ENCODE data around the gene HPDL.
"Not testable (repeated sequence)": the region's sequence is repeated elsewhere in the genome, so short reads cannot be mapped to it uniquely, and the experiment has no call there.

Gene HPDL

DNA sequence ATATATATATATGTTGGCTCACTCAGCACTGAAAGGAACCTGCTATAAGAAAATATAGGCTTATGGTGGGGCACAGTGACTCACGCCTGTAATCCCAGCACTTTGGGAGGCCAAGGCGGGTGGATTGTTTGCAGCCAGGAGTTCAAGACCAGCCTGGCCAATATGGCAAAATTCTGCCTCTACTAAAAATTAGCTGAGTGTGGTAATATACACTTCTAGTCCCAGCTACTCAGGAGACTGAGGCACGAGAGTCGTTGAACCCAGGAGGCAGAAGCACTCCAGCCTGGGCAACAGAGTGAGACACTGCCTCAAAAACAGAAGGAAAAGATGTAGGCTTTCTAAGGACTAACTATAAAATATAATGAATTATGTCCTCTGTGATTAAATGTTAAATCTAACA lies 28.1 kb downstream of the HPDL start:
- no peak for DNase-seq

- DNase-seq = no peak
Observed at GRCh38 chr1:45355683-45356082, 29.0 kb downstream of the HPDL start.

GRCh38 chr1:45356186-45356585 lies 29.5 kb downstream of the HPDL start:
- no peak for DNase-seq

DNA sequence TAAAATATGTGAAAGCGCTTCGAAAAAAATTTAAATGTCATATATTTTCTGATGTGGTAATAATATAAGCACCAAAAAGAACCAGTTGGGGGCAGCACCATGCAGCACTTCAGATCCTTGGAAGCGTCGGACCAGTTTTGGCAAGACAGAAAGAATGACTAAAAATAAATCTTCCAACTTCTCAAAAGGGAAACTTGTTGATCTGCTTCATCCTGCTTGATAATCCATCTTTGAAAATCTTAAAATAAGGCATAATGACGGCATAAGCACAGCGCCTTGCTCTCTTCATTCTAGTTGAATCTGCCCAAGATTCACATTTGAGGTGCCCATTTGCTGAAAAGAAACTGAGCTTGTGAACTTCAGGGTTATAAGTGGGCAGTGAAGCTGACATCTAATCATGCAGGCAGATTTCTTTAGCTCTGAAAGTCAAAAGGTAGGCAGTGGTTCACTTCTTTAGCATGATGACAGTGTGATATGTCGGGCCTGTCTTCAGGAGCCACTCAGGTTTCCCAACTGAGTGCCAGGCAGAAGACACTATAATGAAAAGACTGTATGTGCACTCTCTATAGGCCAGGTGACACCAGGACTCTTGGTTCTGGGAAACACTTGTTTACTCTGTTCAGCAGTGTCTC lies 33.3 kb downstream of the HPDL start:
- DNase-seq = peak; percentile 63

GRCh38 chr1:45360981-45361380 lies 34.3 kb downstream of the HPDL start:
- not testable (repeated sequence) for DNase-seq

- no peak for DNase-seq
Observed at GRCh38 chr1:45364294-45364693, 37.6 kb downstream of the HPDL start.

DNA sequence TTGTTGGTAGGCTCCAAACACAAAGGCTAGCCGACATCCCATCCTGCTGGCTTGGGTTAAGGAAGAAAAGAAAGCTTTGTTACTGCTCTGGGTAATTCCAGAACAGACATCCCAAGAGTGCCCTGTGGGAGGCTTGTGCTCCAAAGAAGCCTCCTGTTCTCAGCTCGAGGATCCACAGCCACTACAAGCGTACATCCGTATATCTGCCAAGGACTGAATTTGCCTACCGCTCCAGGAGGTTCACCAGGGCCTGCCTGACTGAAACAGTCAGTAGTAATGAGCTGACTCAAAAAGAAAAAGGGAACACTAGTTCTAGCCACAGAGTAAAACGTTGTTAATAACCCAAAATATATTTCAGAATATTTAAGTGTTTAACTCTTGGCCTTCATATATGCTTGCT lies 38.4 kb downstream of the HPDL start:
- DNase-seq = no peak

- no peak for DNase-seq
Observed at GRCh38 chr1:45370575-45370974, 43.9 kb downstream of the HPDL start.

- DNase-seq = no peak
Observed at GRCh38 chr1:45373573-45373972, 46.9 kb downstream of the HPDL start.

DNA sequence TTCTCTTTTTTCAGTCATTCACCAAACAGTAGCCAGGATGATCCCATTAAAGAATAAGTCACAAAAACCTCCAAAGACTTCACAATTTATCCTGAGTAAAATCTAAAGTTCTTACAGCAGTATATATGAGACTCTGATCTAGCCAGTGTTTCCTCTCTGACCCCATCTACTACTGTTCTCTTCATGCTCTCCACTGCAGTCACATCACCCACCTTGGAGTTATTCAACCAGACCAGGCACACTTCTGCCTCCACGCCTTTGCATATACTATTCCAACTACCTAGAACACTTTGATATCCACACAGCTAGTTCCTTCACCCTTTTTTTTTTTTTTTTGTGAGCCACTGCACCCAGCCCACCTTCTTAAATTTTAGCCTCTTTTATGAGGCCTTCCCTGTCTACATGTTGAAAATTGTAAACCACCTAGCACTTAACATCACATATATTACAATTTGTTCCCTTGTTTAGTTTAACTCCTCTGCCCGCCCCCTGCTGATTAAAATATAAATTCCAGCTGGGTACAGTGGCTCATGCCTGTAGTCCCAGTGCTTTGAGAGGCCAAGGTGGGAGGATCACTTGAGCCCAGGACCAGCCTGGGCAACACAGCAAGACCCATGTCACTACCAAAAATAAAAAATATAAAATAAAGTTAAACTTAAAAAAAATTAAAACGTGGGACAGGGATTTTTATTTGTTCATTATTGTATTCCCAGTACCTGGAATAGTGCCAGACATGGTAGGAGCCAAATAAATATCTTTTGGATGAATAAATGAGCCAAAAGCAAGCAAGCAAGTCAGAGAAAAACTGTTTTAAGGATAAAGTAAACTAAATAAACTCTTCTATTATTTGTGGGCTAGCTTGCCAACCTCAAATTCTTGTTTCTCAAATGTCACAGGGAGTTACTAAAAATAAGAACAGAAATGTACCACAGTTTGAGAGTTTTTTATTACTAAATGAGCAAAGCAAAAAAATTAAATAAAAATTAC lies 48.7 kb downstream of the HPDL start:
- DNase-seq = no peak

GRCh38 chr1:45378184-45378583 lies 51.5 kb downstream of the HPDL start:
- no peak for DNase-seq

All from activated CD4-positive, alpha-beta T cell treated with anti-CD3 and anti-CD28 coated beads, Interleukin-2, Interleukin-6, amounts not matched to agents 100 ng/mL and 50 ng/mL, durations not matched to agents 16 hours and 8 hours (primary cell).